ENCODE data around the gene BTAF1. TPM values are rescaled to one million over a fixed set of nuclear protein-coding genes. Genes with fewer than 3 reads are reported as not detected.
A peak's percentile ranks its signal among the peaks of the same experiment; 100 is the strongest.

BTAF1 gene
- total RNA-seq, 6 experiments from 2014 or later: 18.1 to 20.8 (median 20.4) TPM

DNA sequence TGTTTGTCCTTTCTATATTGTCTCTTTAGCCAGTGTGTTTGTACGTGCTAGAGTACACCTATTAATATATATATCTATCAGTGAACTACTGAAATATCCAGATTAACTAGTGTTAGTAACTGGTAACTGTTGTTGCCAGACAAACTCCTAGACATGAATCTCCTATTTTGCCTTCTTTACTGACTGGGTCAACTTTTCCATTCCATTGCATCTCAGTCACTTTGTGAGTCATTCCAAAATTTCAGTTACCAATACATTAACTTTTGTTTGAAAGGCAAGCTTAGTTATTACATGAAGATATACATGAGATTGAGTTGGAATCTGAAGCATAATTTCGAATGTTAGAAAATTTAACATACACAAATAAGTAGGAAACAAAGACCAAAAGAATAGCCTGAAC lies 51.4 kb downstream of the BTAF1 start:
- Mint-ChIP-seq H3K9me3 (no peaks in the 10 kb centered on the region), H3K27ac (peak overlapping the region; percentile 77), H3K36me3 (ENCODE audit: low read depth) (peaks cover 46% of the 10 kb centered on the region)

GRCh38 chr10:91975438-91975837 lies 51.9 kb downstream of the BTAF1 start:
- TF ChIP-seq, protein P1, sequence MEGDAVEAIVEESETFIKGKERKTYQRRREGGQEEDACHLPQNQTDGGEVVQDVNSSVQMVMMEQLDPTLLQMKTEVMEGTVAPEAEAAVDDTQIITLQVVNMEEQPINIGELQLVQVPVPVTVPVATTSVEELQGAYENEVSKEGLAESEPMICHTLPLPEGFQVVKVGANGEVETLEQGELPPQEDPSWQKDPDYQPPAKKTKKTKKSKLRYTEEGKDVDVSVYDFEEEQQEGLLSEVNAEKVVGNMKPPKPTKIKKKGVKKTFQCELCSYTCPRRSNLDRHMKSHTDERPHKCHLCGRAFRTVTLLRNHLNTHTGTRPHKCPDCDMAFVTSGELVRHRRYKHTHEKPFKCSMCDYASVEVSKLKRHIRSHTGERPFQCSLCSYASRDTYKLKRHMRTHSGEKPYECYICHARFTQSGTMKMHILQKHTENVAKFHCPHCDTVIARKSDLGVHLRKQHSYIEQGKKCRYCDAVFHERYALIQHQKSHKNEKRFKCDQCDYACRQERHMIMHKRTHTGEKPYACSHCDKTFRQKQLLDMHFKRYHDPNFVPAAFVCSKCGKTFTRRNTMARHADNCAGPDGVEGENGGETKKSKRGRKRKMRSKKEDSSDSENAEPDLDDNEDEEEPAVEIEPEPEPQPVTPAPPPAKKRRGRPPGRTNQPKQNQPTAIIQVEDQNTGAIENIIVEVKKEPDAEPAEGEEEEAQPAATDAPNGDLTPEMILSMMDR (IDR thresholded peaks at IDR 0.05): no peak
- no peak for DNase-seq
- Mint-ChIP-seq H3K27me3 (ENCODE audit: insufficient read depth) (no peaks in the 10 kb centered on the region), H3K36me3 (ENCODE audit: low read depth) (peaks cover 44% of the 10 kb centered on the region), H3K27ac (peak overlapping the region; percentile 77), H3K4me1 (ENCODE audit: low read depth) (peaks cover 38% of the 10 kb centered on the region), H3K9me3 (no peaks in the 10 kb centered on the region), H3K4me3 (no peak overlapping the region)

More for the DNA sequence above, 51.4 kb downstream of the BTAF1 start:
- DNase-seq: peak; percentile 54
- Mint-ChIP-seq H3K4me3 (peak overlapping the region; percentile 39; the same call in 1 of the 2 replicates), H3K27me3 (ENCODE audit: insufficient read depth) (no peaks in the 10 kb centered on the region), H3K4me1 (ENCODE audit: low read depth) (peaks cover 38% of the 10 kb centered on the region)
- TF ChIP-seq, protein P1 (IDR thresholded peaks at IDR 0.05): no peak

GRCh38 chr10:91976317-91977051 lies 52.9 kb downstream of the BTAF1 start:
- peaks cover 47% of the 10 kb centered on the region for H3K36me3 Mint-ChIP-seq (ENCODE audit: low read depth)
- H3K9me3 Mint-ChIP-seq: no peaks in the 10 kb centered on the region
- no peak overlapping the region for H3K4me3 Mint-ChIP-seq
- no peak overlapping the region for H3K27ac Mint-ChIP-seq
- H3K4me1 Mint-ChIP-seq (ENCODE audit: low read depth): peaks cover 38% of the 10 kb centered on the region
- TF ChIP-seq, protein P1 (IDR thresholded peaks at IDR 0.05): no peak
- no peaks in the 10 kb centered on the region for H3K27me3 Mint-ChIP-seq (ENCODE audit: insufficient read depth)
- DNase-seq: no peak

DNA sequence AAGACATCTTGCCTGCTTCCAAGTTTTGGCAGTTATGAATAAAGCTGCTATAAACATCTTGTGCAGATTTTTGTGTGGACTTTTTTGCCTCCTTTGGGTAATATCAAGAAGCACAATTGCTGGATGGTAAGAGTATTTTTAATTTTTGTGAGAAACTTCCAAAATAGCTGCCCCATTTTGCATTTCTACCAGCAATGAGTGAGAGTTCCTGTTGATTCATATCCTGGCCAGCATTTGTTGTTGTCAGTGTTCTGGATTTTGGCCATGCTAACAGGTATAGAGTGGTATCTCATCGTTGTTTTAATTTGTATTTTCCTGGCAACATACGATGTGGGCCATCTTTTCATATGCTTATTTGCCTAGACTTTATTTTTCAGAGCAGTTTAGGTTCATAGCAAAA lies 53.9 kb downstream of the BTAF1 start:
- Mint-ChIP-seq H3K27ac (no peak overlapping the region), H3K27me3 (ENCODE audit: insufficient read depth) (no peaks in the 10 kb centered on the region), H3K36me3 (ENCODE audit: low read depth) (peaks cover 48% of the 10 kb centered on the region), H3K4me1 (ENCODE audit: low read depth) (peaks cover 38% of the 10 kb centered on the region), H3K4me3 (no peak overlapping the region), H3K9me3 (no peaks in the 10 kb centered on the region)
- no peak for DNase-seq
- TF ChIP-seq, protein P1 (IDR thresholded peaks at IDR 0.05): no peak

DNA sequence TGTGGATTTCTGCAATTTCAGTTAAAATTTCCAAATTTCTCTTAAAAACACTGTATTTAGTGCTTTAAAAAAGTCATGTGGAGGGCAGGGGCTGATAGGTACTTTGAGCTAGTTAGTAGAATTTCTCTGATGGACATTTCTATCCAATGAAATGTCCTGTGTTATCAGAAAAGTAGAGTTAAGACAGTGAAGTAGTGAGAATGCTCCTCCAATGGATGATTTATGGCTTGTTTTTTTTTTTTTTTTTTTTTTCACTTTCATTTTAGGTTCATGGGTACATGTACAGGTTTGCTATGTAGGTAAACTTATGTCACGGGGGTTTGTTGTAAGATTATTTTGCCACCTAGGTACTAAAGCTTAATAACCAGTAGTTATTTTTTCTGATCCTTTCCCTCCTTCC lies 55.0 kb downstream of the BTAF1 start:
- Mint-ChIP-seq H3K36me3 (ENCODE audit: low read depth) (peaks cover 54% of the 10 kb centered on the region), H3K27me3 (ENCODE audit: insufficient read depth) (no peaks in the 10 kb centered on the region), H3K4me1 (ENCODE audit: low read depth) (peaks cover 38% of the 10 kb centered on the region), H3K9me3 (no peaks in the 10 kb centered on the region), H3K27ac (no peak overlapping the region), H3K4me3 (no peak overlapping the region)
- TF ChIP-seq, protein P1 (IDR thresholded peaks at IDR 0.05): no peak
- DNase-seq: no peak
